Colonic mucosa (tissue), 4 donors: ENCODE data around the gene MKKS. TPM values are rescaled to one million over a fixed set of nuclear protein-coding genes. Genes with fewer than 3 reads are reported as not detected.
A peak's percentile ranks its signal among the peaks of the same experiment; 100 is the strongest.

ENCODE experiments used
- DNase-seq: peaks from one replicate; pipeline ENCODE4 v3.0.0-alpha.2; 2020
- H3K27ac ChIP-seq: fragments of 200-600 bp; one replicate; pipeline ENCODE4 v1.8.0; 2021
- H3K27me3 ChIP-seq: fragments of 200-600 bp; one replicate; pipeline ENCODE4 v1.8.0; 2021
- H3K36me3 ChIP-seq: fragments of 200-600 bp; one replicate; pipeline ENCODE4 v1.8.0; 2021
- H3K4me1 ChIP-seq: fragments of 200-600 bp; one replicate; pipeline ENCODE4 v1.8.0; 2021; ENCODE audit warnings: mild to moderate bottlenecking
- H3K4me3 ChIP-seq: fragments of 200-600 bp; one replicate; pipeline ENCODE4 v1.8.0; 2021
- H3K9ac ChIP-seq, 2 donors: one replicate each; pipeline ENCODE4 v1.7.0; 2013; ENCODE audit warnings: control low read depth in 2 of 2, low read depth in 2 of 2, low read length in 2 of 2
- H3K9me3 ChIP-seq: fragments of 200-600 bp; one replicate; pipeline ENCODE4 v1.8.0; 2021
- CTCF ChIP-seq: fragments of 200-600 bp; IDR thresholded peaks from one replicate; pipeline ENCODE4 v1.8.0; 2022; ENCODE audit warnings: antibody characterized with exemption, mild to moderate bottlenecking
- intact Hi-C: fragments of 100-400 bp; cut with DNase I; formaldehyde crosslinking; loops from one replicate; pipeline ENCODE4 v1.14.1; 2022
- total RNA-seq, 2 donors: library from RNA; stranded (reverse); fragmentation: NEBNext Ultra II Directional in 1 of 2; extraction: Animal tissue kit (Norgen Biotek cat#: 25700) in 1 of 2; gene quantifications; one replicate each; pipeline ENCODE4 v1.2.1, GENCODE V29; 2021
- donor health status: healthy.
- donor health status: DM: no; HTN: no; CAD: no.
- donor health status: DM: no; HTN: no; CAD: no.

MKKS gene
- total RNA-seq = 10 to 100 TPM; 22.6 to 24.9 TPM

- H3K27ac ChIP-seq = peak within 1 kb of the TSS; percentile 86
- peaks cover 7% of the 10 kb centered on the region for H3K4me1 ChIP-seq
- peak within 1 kb of the TSS; percentile 90 for H3K4me3 ChIP-seq
- H3K9me3 ChIP-seq = no peaks in the 10 kb centered on the region
- peak; percentile 92 for DNase-seq
- H3K36me3 ChIP-seq = no peaks in the 10 kb centered on the region
- no peaks in the 10 kb centered on the region for H3K27me3 ChIP-seq
- TF ChIP-seq CTCF = no peak
- H3K9ac ChIP-seq = peak within 1 kb of the TSS; percentile 76 to 89
- intact Hi-C loops = loop anchor here (10.0 kb wide), 1 partner anchor 241 kb away; the partner anchor contains the start of gene JAG1
These were observed at the start of gene MKKS for GRCh38 chr20:10433623-10434466. Gene MKKS (minus strand): TSS chr20:10434222. CDS start chr20:10413514, 20,708 bp downstream.

GRCh38 chr20:10483691-10484090, 49.7 kb upstream of the MKKS start:
- no peak for TF ChIP-seq CTCF
- no peaks in the 10 kb centered on the region for H3K27me3 ChIP-seq

GRCh38 chr20:10481676-10482075, 47.7 kb upstream of the MKKS start:
- H3K27me3 ChIP-seq = no peaks in the 10 kb centered on the region
- no peaks in the 10 kb centered on the region for H3K36me3 ChIP-seq
- H3K4me1 ChIP-seq = no peaks in the 10 kb centered on the region
- no peaks in the 10 kb centered on the region for H3K9me3 ChIP-seq
- no peak for DNase-seq
- TF ChIP-seq CTCF = no peak
- no peak overlapping the region for H3K27ac ChIP-seq
- no peak overlapping the region for H3K4me3 ChIP-seq
- no peak overlapping the region for H3K9ac ChIP-seq
- intact Hi-C loops = no loop called here

More at GRCh38 chr20:10483691-10484090, 49.7 kb upstream of the MKKS start:
- intact Hi-C loops = no loop called here
- H3K4me3 ChIP-seq = no peak overlapping the region
- no peaks in the 10 kb centered on the region for H3K36me3 ChIP-seq
- no peak overlapping the region for H3K27ac ChIP-seq
- H3K4me1 ChIP-seq = no peaks in the 10 kb centered on the region
- no peak for DNase-seq
- H3K9me3 ChIP-seq = no peaks in the 10 kb centered on the region
- H3K9ac ChIP-seq = no peak overlapping the region

- no peak for DNase-seq
- Histone ChIP-seq H3K9ac (no peak overlapping the region), H3K9me3 (no peaks in the 10 kb centered on the region), H3K27ac (no peak overlapping the region), H3K27me3 (no peaks in the 10 kb centered on the region), H3K4me3 (no peak overlapping the region), H3K4me1 (no peaks in the 10 kb centered on the region), H3K36me3 (no peaks in the 10 kb centered on the region)
- no peak for TF ChIP-seq CTCF
- intact Hi-C loops = no loop called here
These were observed 44.9 kb upstream of the MKKS start for GRCh38 chr20:10478930-10479329.

DNA sequence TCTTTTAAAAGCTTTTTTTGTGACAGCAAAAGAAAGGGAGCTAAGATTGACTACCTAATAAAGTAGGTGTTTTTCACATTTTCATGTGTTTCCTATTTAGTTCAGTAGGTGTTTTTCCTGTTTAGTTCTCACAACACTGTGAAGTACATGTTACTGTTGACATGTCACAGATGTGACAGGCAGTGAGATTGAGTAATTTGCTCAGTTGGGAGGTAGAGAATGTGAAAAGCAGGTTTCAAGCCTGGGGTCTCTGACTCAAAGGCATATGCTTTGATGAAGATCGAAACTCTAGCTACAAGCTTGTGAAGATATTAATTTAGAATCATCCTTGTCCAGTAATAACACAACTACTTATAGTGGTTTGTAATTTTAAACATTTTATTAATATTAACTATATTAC, 44.2 kb upstream of the MKKS start:
- intact Hi-C loops = no loop called here
- H3K9ac ChIP-seq = no peak overlapping the region
- H3K27me3 ChIP-seq = no peaks in the 10 kb centered on the region
- H3K4me3 ChIP-seq = no peak overlapping the region
- no peak for TF ChIP-seq CTCF
- H3K4me1 ChIP-seq = no peaks in the 10 kb centered on the region
- H3K27ac ChIP-seq = no peak overlapping the region
- DNase-seq = no peak
- no peaks in the 10 kb centered on the region for H3K9me3 ChIP-seq
- no peaks in the 10 kb centered on the region for H3K36me3 ChIP-seq
